Testis (tissue), 3 donors: ENCODE measurements around the gene CFAP57. TPM values are rescaled to one million over a fixed set of nuclear protein-coding genes. Genes with fewer than 3 reads are reported as not detected.

Experiments
- DNase-seq: peaks from one replicate; pipeline ENCODE4 v3.0.0-alpha.2; 2019
- H3K27ac ChIP-seq, 2 donors: fragments of 200-600 bp; sonication (generic); one replicate each; pipeline ENCODE4 v1.5.1; 2019
- H3K27me3 ChIP-seq: fragments of 200-600 bp; sonication (generic); one replicate; pipeline ENCODE4 v1.5.1; 2019
- H3K36me3 ChIP-seq: fragments of 200-600 bp; sonication (generic); one replicate; pipeline ENCODE4 v1.5.1; 2017; ENCODE audit warnings: low read depth; ENCODE audit errors: missing control alignments
- H3K4me1 ChIP-seq: fragments of 200-600 bp; sonication (generic); one replicate; pipeline ENCODE4 v1.5.1; 2019
- H3K4me3 ChIP-seq, 2 donors: fragments of 200-600 bp; sonication (generic); one replicate each; pipeline ENCODE4 v1.5.1; 2017 to 2019
- H3K9me3 ChIP-seq: fragments of 200-600 bp; sonication (generic); one replicate; pipeline ENCODE4 v1.5.1; 2017
- CTCF ChIP-seq, 3 experiments: fragments of 450-650 bp in 2 of 3; fragments of 200-600 bp in 1 of 3; sonication (generic) in 1 of 3; IDR thresholded peaks; one replicate each; pipeline ENCODE4 v1.5.1; 2016 to 2019; ENCODE audit warnings: antibody characterized with exemption in 3 of 3, mild to moderate bottlenecking in 2 of 3, moderate library complexity in 1 of 3
- POLR2A ChIP-seq: fragments of 450-650 bp; IDR thresholded peaks from one replicate; pipeline ENCODE4 v1.6.1; 2017; ENCODE audit warnings: antibody characterized with exemption, mild to moderate bottlenecking, moderate library complexity
- WGBS, 2 donors: methylation state at CpG; one replicate each; pipeline ENCODE4 v1.1.5; 2018; 5-methylcytosine and 5-hydroxymethylcytosine counted together
- intact Hi-C: fragments of 100-400 bp; cut with DNase I; formaldehyde crosslinking; loops from one replicate; pipeline ENCODE4 v1.15.1; 2023; ENCODE audit warnings: low total_unique reads
- polyA plus RNA-seq: library from polyadenylated mRNA; stranded (reverse); fragments of 350-450 nt; fragmentation: Illumina TruSeq; extraction: RNeasy Lipid Tissue Mini Kit (QIAGEN cat#74804); gene quantifications from one replicate; pipeline ENCODE4 v1.2.3, GENCODE V29; 2014; ENCODE audit warnings: low read depth, low replicate concordance; ENCODE audit not compliant: insufficient read depth
- total RNA-seq, 2 donors: library from RNA; depleted of rRNA; stranded (reverse); fragments of >200 nt; gene quantifications; one replicate each; pipeline ENCODE4 v1.2.3, GENCODE V29; 2016

CFAP57 gene
- total and polyA plus RNA-seq, 3 donors from 2014 or later = 16.6 to 38.7 (median 22.9) TPM

GRCh38 chr1:43288058-43288784, 116.1 kb downstream of the CFAP57 start:
- Histone ChIP-seq H3K9me3 (no peaks in the 10 kb centered on the region), H3K27ac (no peak overlapping the region), H3K4me1 (peaks cover 3% of the 10 kb centered on the region), H3K36me3 (no peaks in the 10 kb centered on the region), H3K27me3 (no peaks in the 10 kb centered on the region), H3K4me3 (no peak overlapping the region)
- DNase-seq = no peak
- TF ChIP-seq CTCF (IDR thresholded peaks at IDR 0.05) = no peak
- TF ChIP-seq POLR2A = no peak
- intact Hi-C loops = no loop called here
- WGBS, 2 donors = 87 to 88% methylated on average over 9 of the region's 9 CpGs

- DNase-seq = no peak
- H3K27ac ChIP-seq = no peak overlapping the region
- no peak for TF ChIP-seq POLR2A
- intact Hi-C loops = no loop called here
- H3K36me3 ChIP-seq = no peaks in the 10 kb centered on the region
- no peaks in the 10 kb centered on the region for H3K9me3 ChIP-seq
- peaks cover 3% of the 10 kb centered on the region for H3K4me1 ChIP-seq
- no peak overlapping the region for H3K4me3 ChIP-seq
- H3K27me3 ChIP-seq = no peaks in the 10 kb centered on the region
- WGBS, 2 donors = 61 to 73% methylated on average over 12 of the region's 12 CpGs
Measured at GRCh38 chr1:43288785-43289706, 116.9 kb downstream of the CFAP57 start.

- intact Hi-C loops = no loop called here
- no peak for DNase-seq
- TF ChIP-seq CTCF (IDR thresholded peaks at IDR 0.05) = no peak
- no peak for TF ChIP-seq POLR2A
- Histone ChIP-seq H3K9me3 (no peaks in the 10 kb centered on the region), H3K27ac (no peak overlapping the region), H3K4me1 (peaks cover 15% of the 10 kb centered on the region), H3K4me3 (no peak overlapping the region), H3K36me3 (no peaks in the 10 kb centered on the region), H3K27me3 (no peaks in the 10 kb centered on the region)
- whole genome bisulfite sequencing, 2 donors = 74 to 88% methylated on average over 6 to 7 of the region's 7 CpGs
Measured at GRCh38 chr1:43292216-43292615, 120.1 kb downstream of the CFAP57 start.

- TF ChIP-seq CTCF (IDR thresholded peaks at IDR 0.05) = no peak
- TF ChIP-seq POLR2A = no peak
- no peak for DNase-seq
- intact Hi-C loops = no loop called here
- H3K4me1 ChIP-seq = peaks cover 15% of the 10 kb centered on the region
- WGBS, 2 donors = 85 to 87% methylated on average over 5 of the region's 5 CpGs
- no peaks in the 10 kb centered on the region for H3K27me3 ChIP-seq
- no peak overlapping the region for H3K27ac ChIP-seq
- no peak overlapping the region for H3K4me3 ChIP-seq
- H3K36me3 ChIP-seq = no peaks in the 10 kb centered on the region
- H3K9me3 ChIP-seq = no peaks in the 10 kb centered on the region
Measured at GRCh38 chr1:43292679-43293078, 120.5 kb downstream of the CFAP57 start.

GRCh38 chr1:43293176-43293575, 121.0 kb downstream of the CFAP57 start:
- no peak for TF ChIP-seq CTCF (IDR thresholded peaks at IDR 0.05)
- TF ChIP-seq POLR2A = no peak
- 90 to 100% methylated on average over 2 of the region's 2 CpGs for WGBS, 2 donors
- no peak overlapping the region for H3K27ac ChIP-seq
- H3K27me3 ChIP-seq = no peaks in the 10 kb centered on the region
- H3K36me3 ChIP-seq = no peaks in the 10 kb centered on the region
- H3K9me3 ChIP-seq = no peaks in the 10 kb centered on the region
- intact Hi-C loops = no loop called here
- DNase-seq = no peak
- no peak overlapping the region for H3K4me3 ChIP-seq
- peaks cover 15% of the 10 kb centered on the region for H3K4me1 ChIP-seq
